22Rv1 (cell line): ENCODE measurements around the gene NPIPB8.
"Not testable (repeated sequence)": the region's sequence is repeated elsewhere in the genome, so short reads cannot be mapped to it uniquely, and the experiment has no call there.

Experiments used
- H3K27ac ChIP-seq: fragments of 450-650 bp; 2 replicates; pipeline ENCODE4 v1.5.1; 2017
- CTCF ChIP-seq: fragments of 450-650 bp; IDR thresholded peaks from 2 replicates; pipeline ENCODE4 v1.5.1; 2017; ENCODE audit warnings: mild to moderate bottlenecking
- ZFX ChIP-seq: fragments of 450-650 bp; IDR thresholded peaks from 2 replicates; pipeline ENCODE4 v1.6.1; 2017; ENCODE audit warnings: antibody characterized with exemption, borderline replicate concordance

NPIPB8 gene

DNA sequence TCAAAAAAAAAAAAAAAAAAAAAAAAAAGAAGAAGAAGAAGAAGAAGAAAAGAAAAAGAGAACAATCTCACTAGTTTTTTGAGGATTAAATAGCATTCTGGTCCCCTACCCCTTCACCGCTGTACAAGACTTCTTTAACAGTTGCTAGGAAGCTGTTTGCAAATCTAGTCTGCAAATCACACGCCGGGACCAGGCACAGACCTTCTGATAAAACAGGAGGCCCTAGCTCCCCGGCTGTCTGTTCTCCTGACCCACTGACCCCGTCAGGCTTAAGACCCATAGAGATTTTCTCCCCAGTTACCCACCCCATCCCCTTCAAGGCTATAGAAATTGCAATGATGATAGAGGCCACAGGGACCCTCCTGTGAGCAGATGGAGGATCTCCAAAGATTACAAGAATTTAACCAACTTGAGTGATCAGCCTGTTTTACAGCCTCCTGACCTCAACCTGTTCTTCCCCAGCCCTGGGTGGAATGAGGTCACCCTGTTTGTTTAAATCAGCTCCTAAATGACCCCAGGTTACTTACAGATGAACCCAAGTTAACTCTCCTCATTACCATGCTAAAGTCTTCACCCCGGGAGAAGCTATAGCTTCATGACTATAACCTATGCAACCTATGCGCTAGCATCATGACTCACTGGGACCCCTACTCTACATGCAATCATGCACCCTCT is 16.2 kb upstream of the NPIPB8 start:
- peak overlapping the region; percentile 72 for H3K27ac ChIP-seq
- TF ChIP-seq CTCF (no peak), ZFX (no peak)

DNA sequence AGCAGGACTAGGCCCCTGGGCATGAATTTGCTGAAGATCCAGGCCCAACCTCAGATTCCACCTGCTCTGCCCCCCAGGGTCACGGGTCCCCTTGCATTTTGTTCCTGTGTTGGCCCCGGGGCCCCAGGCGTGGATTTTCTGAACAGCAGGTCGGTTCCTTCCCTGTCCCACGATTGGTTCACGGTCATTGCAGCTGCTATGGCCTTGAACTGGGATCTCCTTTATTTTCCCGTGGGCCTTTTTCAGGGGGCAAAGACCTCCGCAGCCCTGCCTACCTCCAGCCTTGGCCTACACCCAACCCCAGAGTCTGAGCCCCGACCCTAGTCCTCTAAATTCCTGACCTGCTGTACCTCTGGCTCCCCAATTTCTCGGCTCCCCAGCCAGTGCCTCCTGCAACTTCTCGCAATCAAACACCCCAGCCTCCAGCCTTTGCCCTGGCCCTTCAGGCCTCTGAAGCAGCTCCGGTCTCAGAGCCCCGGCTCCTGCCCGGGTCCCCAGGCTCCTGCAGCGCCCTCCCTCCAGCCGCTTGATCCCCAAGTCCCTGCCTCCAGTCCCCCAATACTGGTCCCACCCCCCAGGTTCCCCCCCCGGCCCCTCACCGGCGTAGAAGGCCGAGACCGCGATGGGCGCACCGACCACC is 15.2 kb upstream of the NPIPB8 start:
- peak overlapping the region; percentile 72 for H3K27ac ChIP-seq

GRCh38 chr16:28623172-28623711 is 14.6 kb upstream of the NPIPB8 start:
- TF ChIP-seq ZFX (no peak), CTCF (no peak)
- H3K27ac ChIP-seq, result peak overlapping the region; percentile 72

DNA sequence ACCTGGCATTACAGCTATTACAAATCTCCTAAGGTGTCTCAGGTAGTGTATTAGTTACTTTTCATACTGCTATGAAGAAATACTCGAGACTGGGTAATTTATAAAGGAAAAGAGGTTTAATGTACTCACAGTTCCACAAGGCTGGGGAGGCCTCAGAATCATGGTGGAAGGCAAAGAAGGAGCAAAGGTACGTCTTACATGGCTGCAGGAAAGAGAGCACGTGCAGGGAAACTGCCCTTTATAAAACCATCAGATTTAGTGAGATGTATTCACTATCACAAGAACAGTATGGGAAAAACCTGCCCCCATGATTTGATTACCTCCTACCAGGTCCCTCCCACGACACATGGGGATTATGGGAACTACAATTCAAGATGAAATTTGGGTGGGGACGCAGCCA is 7.0 kb upstream of the NPIPB8 start:
- H3K27ac ChIP-seq, result not testable (repeated sequence)

- H3K27ac ChIP-seq, result not testable (repeated sequence)
These were observed 1.6 kb upstream of the NPIPB8 start for GRCh38 chr16:28636093-28636823.

GRCh38 chr16:28638359-28638758 is 494 bp downstream of the NPIPB8 start:
- H3K27ac ChIP-seq, result not testable (repeated sequence)

DNA sequence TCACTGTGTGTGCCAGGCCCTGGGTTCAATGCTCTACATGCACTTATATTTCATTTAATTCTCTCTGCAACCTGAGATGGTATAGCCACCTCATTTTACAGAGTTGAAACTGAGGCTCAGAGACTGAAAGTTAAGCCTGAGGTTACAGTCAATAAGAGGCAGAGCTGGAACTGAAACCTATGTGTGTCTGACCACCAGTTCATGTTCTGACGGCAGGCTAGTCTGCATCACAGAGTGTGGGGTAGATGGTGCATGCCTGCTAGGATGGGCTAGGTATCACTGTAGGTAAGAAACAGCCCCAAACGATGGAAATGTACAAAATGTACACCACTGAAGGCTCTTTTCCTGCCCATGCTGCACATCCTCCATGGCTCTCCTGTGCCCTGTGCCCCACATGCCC is 2.1 kb downstream of the NPIPB8 start:
- H3K27ac ChIP-seq, result not testable (repeated sequence)

DNA sequence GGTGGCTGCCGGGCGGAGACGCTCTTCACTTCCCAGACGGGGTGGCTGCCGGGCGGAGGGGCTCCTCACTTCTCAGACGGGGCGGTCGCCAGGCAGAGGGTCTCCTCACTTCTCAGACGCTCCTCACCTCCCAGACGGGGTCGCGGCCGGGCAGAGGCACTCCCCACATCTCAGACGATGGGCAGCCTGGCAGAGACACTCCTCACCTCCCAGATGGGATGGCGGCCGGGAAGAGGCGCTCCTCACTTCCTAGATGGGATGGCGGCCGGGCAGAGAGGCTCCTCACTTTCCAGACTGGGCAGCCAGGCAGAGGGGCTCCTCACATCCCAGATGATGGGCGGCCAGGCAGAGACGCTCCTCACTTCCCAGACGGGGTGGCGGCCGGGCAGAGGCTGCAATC is 28.4 kb downstream of the NPIPB8 start:
- H3K27ac ChIP-seq, result not testable (repeated sequence)

DNA sequence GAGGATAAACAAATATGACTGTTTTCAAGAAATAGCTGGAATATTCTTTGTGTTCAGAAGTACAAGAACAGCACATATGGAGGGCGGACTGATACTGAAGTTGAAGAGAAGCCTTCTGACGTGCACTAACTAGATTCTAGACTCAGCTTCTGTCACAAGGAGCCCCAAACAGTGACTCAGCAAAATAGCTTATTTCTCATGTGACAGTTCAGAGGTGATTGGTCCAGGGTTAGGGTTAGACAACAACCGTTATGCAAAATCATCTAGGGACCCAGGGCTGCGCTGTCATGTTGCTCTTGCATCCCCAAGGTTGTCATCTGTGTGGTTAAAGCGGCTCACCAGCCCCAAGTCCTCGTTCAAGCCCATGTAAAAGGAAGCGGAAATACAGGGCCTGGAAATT is 29.6 kb downstream of the NPIPB8 start:
- H3K27ac ChIP-seq, result not testable (repeated sequence)

GRCh38 chr16:28668199-28668598 is 30.3 kb downstream of the NPIPB8 start:
- not testable (repeated sequence) for H3K27ac ChIP-seq

GRCh38 chr16:28688327-28688952 is 50.6 kb downstream of the NPIPB8 start:
- not testable (repeated sequence) for H3K27ac ChIP-seq

DNA sequence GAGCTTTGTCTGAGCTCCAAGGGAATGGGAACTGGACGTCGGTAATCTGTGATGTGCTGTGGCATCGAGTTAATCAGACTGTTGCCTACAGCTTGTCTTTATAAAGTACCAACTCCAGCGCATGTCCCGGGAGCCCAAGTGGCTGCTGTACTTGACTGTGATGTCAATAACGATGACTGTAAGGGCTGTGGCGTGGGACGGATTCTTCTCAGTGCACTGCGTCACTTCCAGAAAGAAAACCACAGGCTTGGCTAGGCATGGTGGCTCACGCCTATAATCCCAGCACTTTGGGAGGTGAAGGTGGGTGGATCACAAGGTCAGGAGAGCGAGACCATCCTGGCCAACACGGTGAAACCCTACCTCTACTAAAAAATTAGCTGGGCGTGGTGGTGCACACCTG is 51.6 kb downstream of the NPIPB8 start:
- not testable (repeated sequence) for H3K27ac ChIP-seq

GRCh38 chr16:28691722-28692121 is 53.9 kb downstream of the NPIPB8 start:
- H3K27ac ChIP-seq, result not testable (repeated sequence)

DNA sequence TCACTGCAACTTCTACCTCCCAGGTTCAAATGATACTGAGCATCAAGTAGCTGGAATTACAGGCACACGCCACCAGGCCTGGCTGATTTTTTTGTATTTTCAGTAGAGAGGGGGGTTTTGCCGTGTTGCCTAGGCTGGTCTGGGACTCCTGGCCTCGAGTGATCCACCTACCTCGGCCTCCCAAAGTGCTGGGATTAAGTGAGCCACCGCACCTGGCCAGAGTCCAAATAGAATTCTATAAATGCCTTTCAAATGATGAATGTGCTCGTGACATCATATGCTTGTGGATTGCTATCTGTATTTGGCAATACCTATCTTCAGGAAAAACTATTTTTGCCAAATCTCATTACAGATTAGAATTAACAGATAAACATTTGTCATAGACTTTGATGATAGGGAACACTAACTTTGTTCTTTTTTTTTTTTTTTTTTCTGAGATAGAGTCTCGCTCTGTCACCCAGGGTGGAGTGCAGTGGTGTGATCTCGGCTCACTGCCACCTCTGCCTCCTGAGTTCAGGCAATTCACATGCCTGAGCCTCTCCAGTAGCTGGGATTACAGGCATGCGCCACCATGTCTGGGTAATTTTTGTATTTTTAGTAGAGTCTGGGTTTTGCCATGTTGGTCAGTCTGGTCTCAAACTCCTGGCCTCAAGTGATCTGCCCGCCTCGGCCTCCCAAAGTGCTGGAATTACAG is 55.5 kb downstream of the NPIPB8 start:
- H3K27ac ChIP-seq, result not testable (repeated sequence)

GRCh38 chr16:28699792-28700191 is 61.9 kb downstream of the NPIPB8 start:
- not testable (repeated sequence) for H3K27ac ChIP-seq

DNA sequence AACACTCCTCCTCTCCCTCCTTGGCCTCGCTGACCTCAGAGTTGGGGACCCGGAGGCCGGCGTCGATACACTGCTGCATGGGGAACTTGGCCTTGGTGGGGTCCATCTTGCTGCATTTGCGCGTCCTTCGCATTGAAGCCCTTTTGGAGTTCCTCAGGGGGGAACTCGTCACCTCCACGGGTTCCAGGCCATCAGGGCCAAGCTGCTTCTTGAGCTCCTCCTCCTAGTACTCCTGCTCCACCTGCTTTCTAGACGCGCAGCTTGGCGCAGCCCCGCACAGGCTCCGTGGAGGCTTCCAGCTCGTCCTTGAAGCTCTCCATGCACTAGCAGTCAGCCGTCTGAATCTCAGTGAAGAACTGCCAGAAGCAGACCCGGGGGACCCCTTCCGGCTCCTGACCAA is 62.5 kb downstream of the NPIPB8 start:
- not testable (repeated sequence) for H3K27ac ChIP-seq

GRCh38 chr16:28701384-28701783 is 63.5 kb downstream of the NPIPB8 start:
- H3K27ac ChIP-seq, result not testable (repeated sequence)

GRCh38 chr16:28704246-28704645 is 66.4 kb downstream of the NPIPB8 start:
- not testable (repeated sequence) for H3K27ac ChIP-seq
